ENCODE measurements around the gene BARX1.
"Not testable (repeated sequence)": the region's sequence is repeated elsewhere in the genome, so short reads cannot be mapped to it uniquely, and the experiment has no call there.

The BARX1 gene

GRCh38 chr9:93965830-93966577, 10.8 kb upstream of the BARX1 start:
- no peak for DNase-seq

- DNase-seq = no peak
These were observed 9.5 kb upstream of the BARX1 start for GRCh38 chr9:93964685-93965084.

DNA sequence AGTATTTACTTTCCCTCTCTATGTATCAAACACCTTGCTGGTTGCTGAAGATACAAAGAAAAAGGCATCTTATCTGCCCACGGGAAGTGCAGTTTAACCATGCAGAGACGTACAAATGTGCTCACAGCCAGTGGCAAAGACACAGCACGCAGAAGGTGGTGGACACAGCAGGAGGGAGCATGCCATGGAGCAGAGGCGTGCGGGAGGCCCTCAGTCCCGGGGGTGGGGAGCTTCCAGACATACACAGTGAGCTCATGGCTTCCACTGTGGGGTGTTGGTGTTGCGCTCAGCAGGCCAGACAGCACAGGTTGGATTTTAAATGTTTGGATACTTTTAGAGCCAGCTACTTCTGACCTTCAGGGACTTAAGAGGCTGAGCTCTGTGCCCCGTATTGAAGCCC, 8.8 kb upstream of the BARX1 start:
- no peak for DNase-seq

- not testable (repeated sequence) for DNase-seq
These were observed 8.3 kb upstream of the BARX1 start for GRCh38 chr9:93963489-93963888.

GRCh38 chr9:93962561-93963440, 7.6 kb upstream of the BARX1 start:
- DNase-seq = peak in 12 of 14 donors; percentile 3 to 72 (median 42)

- no peak for DNase-seq
These were observed 6.9 kb upstream of the BARX1 start for GRCh38 chr9:93962017-93962416.

DNA sequence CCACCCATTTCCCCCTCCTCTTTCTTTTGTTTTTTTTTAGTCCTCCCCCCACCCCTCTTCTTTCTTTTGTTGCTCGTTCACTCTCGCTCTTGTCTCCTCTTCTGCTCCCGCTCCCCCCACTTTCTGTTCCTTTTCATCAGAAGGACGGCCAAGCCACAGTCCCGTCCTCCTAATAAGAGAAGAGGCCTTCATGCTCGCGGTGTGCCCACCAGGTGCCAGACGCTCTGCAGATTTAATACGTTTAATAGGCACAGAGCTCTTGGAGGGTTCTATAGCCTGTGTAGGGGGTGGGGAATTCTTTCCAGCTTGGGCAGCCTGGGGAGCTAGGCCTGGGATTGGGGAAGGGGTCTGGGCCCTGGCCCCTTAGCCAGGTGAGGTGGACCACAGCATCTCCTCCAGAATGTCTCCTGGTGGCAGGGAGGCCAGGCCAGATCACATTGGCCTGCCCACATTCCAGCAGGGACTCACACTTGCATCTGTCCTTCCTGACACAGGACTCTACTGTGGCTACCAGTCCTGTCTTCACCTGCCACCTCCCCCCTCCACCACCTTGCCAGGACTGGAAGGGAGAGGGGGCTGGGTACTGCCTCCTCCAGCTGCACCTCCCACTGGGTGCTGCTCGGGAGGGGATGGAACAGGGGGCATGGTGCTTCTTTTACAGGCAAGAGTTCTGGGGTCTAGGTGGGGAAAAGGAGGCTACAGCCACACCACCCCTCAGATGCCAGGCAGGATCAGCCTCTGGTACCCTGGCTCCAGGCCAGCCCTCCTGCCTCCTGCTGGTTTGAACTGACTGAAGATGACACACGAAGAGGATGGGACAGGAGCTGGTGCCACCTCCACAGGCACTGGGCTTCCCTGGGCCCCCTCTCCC, 6.1 kb upstream of the BARX1 start:
- DNase-seq = no peak

GRCh38 chr9:93960221-93960970, 5.2 kb upstream of the BARX1 start:
- no peak for DNase-seq

GRCh38 chr9:93959739-93960154, 4.6 kb upstream of the BARX1 start:
- DNase-seq = no peak

GRCh38 chr9:93958819-93959682, 3.9 kb upstream of the BARX1 start:
- no peak for DNase-seq

- no peak for DNase-seq
These were observed 3.1 kb upstream of the BARX1 start for GRCh38 chr9:93958121-93958818.

DNA sequence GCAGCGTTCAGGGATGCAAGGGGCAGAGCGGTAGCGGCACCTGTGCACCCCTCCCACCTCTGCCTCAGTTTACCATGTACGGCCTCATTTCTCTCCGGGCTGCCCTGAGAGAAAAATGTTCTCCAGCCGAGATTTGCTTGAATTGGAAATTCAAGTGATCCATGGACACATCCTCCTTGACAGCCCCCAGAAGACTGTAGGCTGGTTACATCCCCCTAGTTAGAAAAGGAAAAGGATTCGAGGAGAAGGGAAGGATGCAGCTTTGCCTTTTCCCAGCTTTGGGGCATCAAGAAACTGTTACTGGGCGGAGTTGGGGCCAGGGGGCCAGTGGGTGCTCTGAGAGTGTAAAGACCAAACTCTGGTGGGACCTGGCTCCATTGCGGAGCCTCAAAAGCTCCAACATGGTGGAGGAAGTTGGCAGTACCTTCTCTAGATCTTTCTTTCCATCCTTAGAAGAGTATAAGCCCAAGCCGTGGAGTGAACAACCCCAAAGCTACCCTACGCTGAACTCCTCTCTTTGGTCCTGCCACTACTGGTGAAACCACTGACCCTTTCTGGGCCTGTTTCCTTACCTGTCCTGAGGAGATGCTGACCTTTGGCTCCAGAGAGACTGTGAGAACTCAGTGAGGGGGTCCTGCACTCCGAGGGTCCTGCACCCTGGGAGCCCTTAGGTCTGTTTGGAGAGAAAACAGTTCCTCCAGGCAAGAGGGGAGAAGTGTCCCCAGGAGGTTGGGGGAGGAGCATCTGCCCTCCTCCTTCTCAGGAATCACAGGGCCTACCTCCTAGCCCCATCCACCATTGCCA, 1.0 kb upstream of the BARX1 start:
- no peak for DNase-seq

GRCh38 chr9:93954434-93955061, 607 bp downstream of the BARX1 start:
- DNase-seq = no peak

GRCh38 chr9:93953496-93954433, 1.4 kb downstream of the BARX1 start:
- no peak for DNase-seq

DNA sequence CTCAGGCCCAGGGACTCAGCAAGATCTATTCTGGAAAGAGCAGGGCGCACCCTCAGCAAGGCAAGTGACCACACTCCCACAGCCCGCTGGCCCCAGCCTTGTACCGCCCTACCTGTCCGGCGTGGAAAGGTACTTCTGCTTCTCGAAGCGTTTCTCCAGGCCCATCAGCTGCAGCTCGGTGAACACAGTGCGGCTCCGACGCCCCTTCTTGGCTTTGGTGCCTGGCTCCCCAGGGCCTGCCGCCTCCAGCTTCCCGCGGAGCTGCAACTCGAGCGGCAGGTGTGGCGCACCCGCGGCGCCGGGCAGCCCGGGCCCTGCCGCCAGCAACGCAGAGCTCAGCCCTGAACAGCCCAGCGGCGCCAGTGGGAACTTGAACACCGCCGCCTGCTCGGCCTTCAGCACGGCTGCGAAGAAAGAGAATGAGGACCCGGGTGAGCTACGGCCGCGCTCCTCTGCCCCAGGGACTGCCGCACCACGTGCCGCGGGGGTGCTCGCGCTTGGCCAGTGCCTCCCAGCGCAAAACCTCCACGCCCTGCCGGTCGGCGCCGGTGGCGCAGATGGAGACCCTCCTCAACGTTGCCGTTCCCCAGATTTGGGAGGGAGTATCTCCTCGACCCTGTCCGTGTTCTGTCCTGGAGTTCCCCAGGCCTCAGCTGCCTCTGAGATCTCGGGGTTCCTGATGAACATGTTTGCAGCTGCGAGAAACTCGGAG, 2.2 kb downstream of the BARX1 start:
- DNase-seq = no peak

DNA sequence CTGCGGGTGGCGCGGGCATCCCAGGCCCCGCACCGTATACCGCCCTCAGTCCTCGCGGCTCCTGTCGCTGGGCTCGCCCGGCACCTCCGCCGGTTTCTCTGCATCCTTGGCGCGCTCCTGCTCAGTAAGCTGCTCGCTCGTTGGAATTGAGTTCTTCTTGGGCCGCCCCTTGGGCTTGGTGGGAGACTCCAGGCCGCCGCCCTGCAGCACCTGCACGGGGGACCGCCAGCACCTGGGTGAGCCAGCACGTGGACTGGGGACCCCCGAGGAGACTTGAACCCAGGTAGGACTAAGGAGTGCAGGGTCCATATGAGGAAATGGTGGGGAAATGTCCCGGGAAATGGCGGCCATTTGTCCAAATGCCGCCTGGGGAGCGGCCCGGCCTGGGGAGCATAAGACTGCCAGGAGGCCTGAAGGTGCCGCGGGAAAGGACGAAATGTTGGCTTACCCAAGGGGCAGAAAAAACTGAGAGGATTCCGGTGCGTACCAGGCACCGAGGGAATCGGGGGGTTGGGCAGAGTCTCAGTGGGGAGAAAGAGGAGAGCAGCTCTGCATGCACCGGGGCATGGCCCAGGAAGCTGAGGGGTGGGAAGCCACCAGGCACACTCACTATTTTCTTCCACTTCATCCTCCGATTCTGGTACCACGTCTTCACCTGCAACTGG, 2.9 kb downstream of the BARX1 start:
- DNase-seq = no peak
